Stimulated activated CD4-positive, alpha-beta T cell treated with anti-CD3 and anti-CD28 coated beads, Interleukin-2, amount 100 ng/mL, for 24 hours (primary cell): ENCODE results near the gene ZNF587B.
"Not testable (repeated sequence)": the region's sequence is repeated elsewhere in the genome, so short reads cannot be mapped to it uniquely, and the experiment has no call there.

Source experiments
- DNase-seq, 2 donors: peaks; one replicate each; pipeline ENCODE4 v3.0.0-alpha.2; 2020

Gene ZNF587B

DNA sequence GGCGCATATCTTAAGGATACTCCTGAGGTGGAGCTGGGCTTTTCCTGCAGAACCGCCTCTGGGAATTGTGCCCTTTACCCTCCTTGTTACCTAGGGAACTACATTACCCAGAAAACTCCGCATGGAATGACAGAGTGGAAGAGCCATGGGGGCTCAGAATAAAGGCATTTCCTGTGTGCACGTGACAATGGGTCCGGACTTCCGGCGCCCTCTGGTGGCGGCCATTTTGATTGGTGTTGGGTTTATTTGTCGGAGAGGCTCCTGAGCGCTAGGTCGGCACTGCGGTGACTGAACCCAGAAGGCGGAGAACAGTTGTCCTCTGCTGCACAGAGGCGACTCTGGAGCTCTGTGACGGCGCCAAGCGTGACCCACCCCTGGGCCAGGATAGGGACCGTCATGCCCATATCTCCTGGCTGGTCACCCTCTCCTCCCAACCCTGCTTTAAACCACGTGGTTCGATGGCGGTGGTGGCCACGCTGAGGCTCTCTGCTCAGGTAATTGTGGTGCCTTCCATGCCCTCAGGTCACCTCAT, at the start of gene ZNF587B:
Gene ZNF587B, plus strand, starts transcription at position 229 of the 532 bp plus-strand sequence. Its CDS starts 230 bp downstream, at position 459.
- peak; percentile 47 to 50 for DNase-seq

DNA sequence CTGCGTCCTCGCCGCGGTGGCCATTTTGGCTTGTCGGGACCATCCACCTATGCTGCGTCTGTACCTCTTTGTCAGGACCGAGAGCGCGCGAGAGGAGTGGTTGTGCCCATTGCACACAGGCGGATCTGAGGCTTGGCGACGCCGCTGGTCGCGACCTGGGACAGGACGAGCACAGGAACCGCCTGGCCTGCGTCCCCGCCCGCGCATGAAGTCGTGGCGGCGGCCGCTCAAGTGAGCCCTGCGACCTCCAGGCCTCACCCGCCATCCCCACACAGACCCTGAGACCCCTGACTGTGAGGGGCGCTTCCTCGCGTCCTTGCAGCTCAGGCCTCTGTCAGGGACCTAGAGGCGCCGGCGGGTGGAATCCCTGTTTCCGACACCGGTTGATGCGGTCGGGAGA, 43.8 kb upstream of the ZNF587B start:
- DNase-seq = no peak

DNA sequence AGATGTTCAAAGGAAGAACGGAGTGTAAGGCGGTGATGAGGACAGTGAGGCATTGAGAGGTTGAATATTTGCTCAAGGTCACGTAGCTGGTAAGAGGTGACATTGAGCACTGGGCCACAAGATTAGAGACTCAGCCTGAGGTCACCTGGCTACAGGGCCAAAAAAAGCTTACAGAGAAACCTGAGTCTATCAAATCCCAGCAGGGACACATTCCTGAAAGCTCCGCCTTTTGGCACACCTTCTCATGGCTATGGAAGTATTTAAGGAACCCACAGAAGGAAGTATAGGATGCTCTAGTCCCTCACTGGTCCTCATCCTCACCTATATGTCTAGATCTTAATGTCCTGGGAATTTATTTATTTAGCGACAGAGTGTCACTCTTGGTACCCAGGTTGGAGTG, 43.2 kb upstream of the ZNF587B start:
- no peak for DNase-seq

DNA sequence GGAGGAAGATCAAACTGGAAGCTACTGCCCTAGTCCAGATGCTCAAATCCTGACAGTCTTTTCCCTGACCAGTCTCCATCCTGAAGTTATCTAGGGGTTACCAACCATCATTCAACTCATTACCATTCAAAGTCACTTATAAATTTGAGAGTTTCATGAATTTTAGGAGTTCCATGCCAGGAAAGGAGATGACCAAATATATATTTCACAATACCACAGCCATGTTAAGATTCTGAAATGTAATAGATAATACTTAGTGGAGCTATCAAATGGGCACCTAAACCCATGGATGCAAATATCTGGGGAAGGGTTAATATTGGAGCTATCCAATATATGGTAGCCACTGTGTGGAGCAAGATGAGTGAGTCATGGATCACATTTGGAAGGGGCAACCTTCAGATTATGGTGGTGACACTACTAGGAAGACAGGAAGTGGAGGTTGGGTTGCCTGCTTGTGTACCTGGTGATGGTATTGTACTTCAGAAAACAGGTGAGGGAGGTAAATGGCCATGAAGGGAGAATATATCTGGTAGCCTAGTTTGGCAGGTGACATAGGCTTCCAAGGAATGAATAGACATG, 41.9 kb upstream of the ZNF587B start:
- DNase-seq = no peak

- no peak for DNase-seq
Measured at GRCh38 chr19:57789288-57789687, 40.8 kb upstream of the ZNF587B start.

- DNase-seq = not testable (repeated sequence)
Measured at GRCh38 chr19:57796580-57796979, 33.5 kb upstream of the ZNF587B start.

GRCh38 chr19:57800696-57801095, 29.4 kb upstream of the ZNF587B start:
- no peak for DNase-seq

GRCh38 chr19:57802269-57802668, 27.8 kb upstream of the ZNF587B start:
- DNase-seq = no peak

GRCh38 chr19:57803265-57803593, 26.9 kb upstream of the ZNF587B start:
- no peak for DNase-seq

- DNase-seq = no peak
Measured at GRCh38 chr19:57803594-57804325, 26.3 kb upstream of the ZNF587B start.

GRCh38 chr19:57807541-57807940, 22.6 kb upstream of the ZNF587B start:
- no peak for DNase-seq

DNA sequence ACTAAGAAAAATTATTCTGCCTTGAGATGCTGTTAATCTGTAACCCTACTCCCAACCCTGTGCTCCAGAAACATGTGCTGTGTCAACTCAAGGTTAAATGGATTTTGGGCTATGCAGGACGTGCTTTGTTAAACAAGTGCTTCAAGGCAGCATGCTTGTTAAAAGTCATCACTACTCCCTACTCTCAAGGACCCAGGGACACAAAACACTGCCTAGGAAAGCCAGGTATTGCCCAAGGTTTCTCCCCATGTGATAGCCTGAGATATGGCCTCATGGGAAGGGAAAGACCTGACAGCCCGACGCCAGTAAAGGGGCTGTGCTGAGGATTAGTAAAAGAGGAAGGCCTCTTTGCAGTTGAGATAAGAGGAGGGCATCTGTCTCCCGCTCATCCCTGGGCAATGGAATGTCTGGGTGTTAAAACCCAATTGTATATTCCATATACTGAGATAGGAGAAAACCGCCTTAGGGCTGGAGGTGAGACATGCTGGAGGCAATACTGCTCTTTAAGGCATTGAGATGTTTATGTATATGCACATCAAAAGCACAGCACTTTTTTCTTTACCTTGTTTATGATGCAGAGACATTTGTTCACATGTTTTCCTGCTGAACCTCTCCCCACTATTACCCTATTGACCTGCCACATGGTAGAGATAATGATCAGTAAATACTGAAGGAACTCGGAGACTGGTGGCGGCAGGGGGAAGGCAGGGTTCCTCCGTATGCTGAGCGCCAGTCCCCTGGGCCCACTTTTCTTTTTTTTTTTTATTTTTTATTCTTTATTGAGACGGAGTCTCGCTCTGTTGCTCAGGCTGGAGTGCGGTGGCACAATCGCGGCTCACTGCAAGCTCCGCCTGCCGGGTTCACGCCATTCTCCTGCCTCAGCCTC, 19.4 kb upstream of the ZNF587B start:
- not testable (repeated sequence) for DNase-seq

GRCh38 chr19:57812226-57812625, 17.9 kb upstream of the ZNF587B start:
- no peak for DNase-seq

DNA sequence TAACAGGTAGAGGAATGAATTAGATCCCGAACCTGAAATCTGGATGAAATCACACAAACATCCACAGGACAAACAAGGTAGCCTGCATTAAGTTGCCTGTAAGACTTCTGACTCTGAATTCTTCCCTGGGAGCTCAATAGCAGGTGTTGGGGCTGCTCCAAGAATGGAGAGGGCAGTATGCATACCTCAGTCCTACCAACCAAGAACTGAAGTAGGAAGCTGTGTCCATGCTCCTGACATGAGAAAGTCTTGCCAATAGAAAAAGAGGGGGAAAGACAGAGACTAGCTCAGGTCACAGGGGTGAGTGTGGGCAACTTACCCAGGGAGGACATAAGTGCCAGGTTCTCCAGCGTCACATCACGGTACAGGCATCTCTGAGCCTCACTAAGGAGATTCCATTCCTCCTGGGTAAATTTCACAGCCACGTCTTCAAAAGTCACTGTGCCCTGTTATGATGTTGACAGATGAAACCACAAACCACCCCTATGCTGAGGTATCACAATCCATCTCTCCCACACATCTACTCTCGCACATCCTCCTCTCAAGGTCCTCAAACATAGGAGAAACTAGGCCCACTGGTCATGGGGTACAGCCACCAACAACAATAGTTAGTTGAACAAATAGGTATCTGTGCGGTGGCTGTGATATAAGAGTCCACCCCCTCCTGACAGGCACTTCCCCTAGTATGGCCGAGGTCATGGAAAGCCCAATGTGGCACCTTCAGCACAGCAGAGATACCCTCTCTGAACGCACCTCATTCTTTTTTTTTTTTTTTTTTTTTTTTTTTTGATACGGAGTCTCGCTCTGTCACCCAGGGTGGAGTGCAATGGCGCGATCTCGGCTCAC, 16.9 kb upstream of the ZNF587B start:
- DNase-seq = not testable (repeated sequence)

GRCh38 chr19:57813919-57814504, 16.1 kb upstream of the ZNF587B start:
- DNase-seq = no peak

GRCh38 chr19:57814505-57815246, 15.4 kb upstream of the ZNF587B start, which contains the start of gene ZNF552:
Gene ZNF552 (minus strand): TSS chr19:57814913. CDS start chr19:57814743, 170 bp downstream.
- peak; percentile 71 to 73 for DNase-seq

- no peak for DNase-seq
Measured at GRCh38 chr19:57815247-57816075, 14.6 kb upstream of the ZNF587B start.

DNA sequence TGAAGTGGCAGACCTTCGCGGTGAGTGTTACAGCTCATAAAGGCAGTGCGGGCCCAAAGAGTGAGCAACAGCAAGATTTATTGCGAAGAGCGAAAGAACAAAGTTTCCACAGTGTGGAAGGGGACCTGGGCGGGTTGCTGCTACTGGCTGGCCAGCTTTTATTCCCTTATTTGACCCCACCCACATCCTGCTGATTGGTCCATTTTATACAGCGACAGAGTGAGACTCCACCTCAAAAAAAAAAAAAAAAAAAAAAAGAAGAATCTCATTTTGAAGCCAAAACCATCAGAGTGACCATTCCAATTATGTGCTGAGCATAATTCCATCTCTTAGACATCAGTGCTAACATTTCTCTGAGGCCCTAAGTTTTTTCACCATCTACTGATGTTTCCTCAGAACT, 13.4 kb upstream of the ZNF587B start:
- DNase-seq = no peak

- no peak for DNase-seq
Measured at GRCh38 chr19:57817976-57818375, 12.1 kb upstream of the ZNF587B start.

- no peak for DNase-seq
Measured at GRCh38 chr19:57818378-57818777, 11.7 kb upstream of the ZNF587B start.
